Endothelial cell (in vitro differentiated cells): ENCODE data around the gene FAM53C. TPM values are rescaled to one million over a fixed set of nuclear protein-coding genes. Genes with fewer than 3 reads are reported as not detected.

Experiments used
- DNase-seq: peaks from one replicate; pipeline ENCODE4 v3.0.0; 2021; ENCODE audit warnings: low spot score
- H3K27ac Mint-ChIP-seq: one replicate; pipeline ENCODE4 v1.8.0; 2021; ENCODE audit warnings: mixed read lengths, inconsistent platforms; ENCODE audit not compliant: unreplicated experiment
- H3K27me3 Mint-ChIP-seq: one replicate; pipeline ENCODE4 v1.8.0; 2021; ENCODE audit warnings: mild to moderate bottlenecking, moderate library complexity, mixed read lengths, inconsistent platforms; ENCODE audit not compliant: unreplicated experiment
- H3K36me3 Mint-ChIP-seq: one replicate; pipeline ENCODE4 v1.8.0; 2021; ENCODE audit warnings: mild to moderate bottlenecking, low read depth, mixed read lengths, inconsistent platforms; ENCODE audit not compliant: unreplicated experiment
- H3K4me1 Mint-ChIP-seq: one replicate; pipeline ENCODE4 v1.8.0; 2021; ENCODE audit warnings: mild to moderate bottlenecking, mixed read lengths, inconsistent platforms; ENCODE audit not compliant: unreplicated experiment
- H3K4me3 Mint-ChIP-seq: one replicate; pipeline ENCODE4 v1.8.0; 2021; ENCODE audit warnings: mild to moderate bottlenecking, mixed read lengths, inconsistent platforms; ENCODE audit not compliant: unreplicated experiment
- H3K9me3 Mint-ChIP-seq: one replicate; pipeline ENCODE4 v1.8.0; 2021; ENCODE audit warnings: mixed read lengths, inconsistent platforms; ENCODE audit not compliant: unreplicated experiment
- long read RNA-seq: library from polyadenylated mRNA; unstranded; transcript quantifications from one replicate; pipeline ENCODE4 v2.0.0, GENCODE V29; 2020; ENCODE audit not compliant: unreplicated experiment
- total RNA-seq: library from RNA; stranded (reverse); fragmentation: NEBNext Ultra II Directional; extraction: Animal tissue kit (Norgen Biotek cat#: 25700); gene quantifications from one replicate; pipeline ENCODE4 v1.2.1, GENCODE V29; 2021; ENCODE audit not compliant: unreplicated experiment
- TF ChIP-seq, protein P1 (sequence below): fragments of 200-600 bp; sonication (generic); IDR thresholded peaks from one replicate; pipeline ENCODE4 v1.5.0; 2021; ENCODE audit warnings: antibody characterized with exemption; ENCODE audit not compliant: unreplicated experiment

Gene FAM53C
- 49.5 TPM for total RNA-seq
- long read RNA-seq, full-length matches to known transcripts, result 4 of 10 reads
- long read RNA-seq, partial matches to known transcripts, result 1 of 10 reads
- long read RNA-seq, other reads (novel, unspliced or antisense), result 5 of 10 reads

DNA sequence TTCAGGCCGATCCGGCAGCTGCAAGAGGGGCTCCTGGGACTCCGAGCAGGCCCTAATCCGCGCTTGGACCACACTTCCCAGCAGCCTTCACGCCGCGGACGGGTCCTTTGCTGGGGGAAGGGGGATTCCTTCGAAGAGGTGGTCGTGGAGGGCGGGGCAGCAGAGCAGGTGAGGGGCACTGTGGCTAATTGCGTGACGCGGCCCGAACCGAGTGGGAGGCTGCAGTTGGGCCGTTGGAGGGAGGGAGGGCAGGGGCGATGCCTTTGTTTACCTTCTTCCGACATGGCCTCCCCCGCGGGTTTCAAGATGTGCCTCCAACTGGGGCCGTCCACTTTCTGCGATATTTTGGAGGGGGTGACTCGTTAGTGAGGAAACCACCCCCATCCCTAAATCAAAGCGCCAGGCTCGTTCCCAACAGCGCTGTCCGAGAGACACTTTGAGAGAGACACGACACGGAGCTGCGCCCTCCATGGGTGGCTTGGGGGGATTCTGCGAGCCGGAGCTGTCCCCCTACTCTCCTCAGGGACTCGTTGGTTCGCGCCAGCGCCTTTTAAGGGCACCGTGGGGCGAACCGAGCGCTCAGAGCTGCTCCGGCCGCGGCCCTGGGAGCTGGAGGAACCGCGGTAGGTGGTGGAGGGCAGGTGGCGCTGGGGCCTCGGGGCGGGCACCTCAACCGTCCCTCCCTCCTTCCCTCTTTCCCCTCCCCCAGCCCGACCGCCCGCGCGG, at the start of gene FAM53C:
TSS of gene FAM53C (plus strand) at position 582 of the 726 bp plus-strand sequence. CDS start 3,070 bp downstream, outside the sequence.
- H3K4me3 Mint-ChIP-seq, result peak within 1 kb of the TSS; percentile 98
- TF ChIP-seq, protein P1, sequence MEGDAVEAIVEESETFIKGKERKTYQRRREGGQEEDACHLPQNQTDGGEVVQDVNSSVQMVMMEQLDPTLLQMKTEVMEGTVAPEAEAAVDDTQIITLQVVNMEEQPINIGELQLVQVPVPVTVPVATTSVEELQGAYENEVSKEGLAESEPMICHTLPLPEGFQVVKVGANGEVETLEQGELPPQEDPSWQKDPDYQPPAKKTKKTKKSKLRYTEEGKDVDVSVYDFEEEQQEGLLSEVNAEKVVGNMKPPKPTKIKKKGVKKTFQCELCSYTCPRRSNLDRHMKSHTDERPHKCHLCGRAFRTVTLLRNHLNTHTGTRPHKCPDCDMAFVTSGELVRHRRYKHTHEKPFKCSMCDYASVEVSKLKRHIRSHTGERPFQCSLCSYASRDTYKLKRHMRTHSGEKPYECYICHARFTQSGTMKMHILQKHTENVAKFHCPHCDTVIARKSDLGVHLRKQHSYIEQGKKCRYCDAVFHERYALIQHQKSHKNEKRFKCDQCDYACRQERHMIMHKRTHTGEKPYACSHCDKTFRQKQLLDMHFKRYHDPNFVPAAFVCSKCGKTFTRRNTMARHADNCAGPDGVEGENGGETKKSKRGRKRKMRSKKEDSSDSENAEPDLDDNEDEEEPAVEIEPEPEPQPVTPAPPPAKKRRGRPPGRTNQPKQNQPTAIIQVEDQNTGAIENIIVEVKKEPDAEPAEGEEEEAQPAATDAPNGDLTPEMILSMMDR, result no peak
- H3K27ac Mint-ChIP-seq, result peak within 1 kb of the TSS; percentile 100
- peak; percentile 96 for DNase-seq
- no peaks in the 10 kb centered on the region for H3K9me3 Mint-ChIP-seq
- peaks cover 31% of the 10 kb centered on the region for H3K4me1 Mint-ChIP-seq
- H3K27me3 Mint-ChIP-seq, result peaks cover 17% of the 10 kb centered on the region
- peaks cover 14% of the 10 kb centered on the region for H3K36me3 Mint-ChIP-seq

DNA sequence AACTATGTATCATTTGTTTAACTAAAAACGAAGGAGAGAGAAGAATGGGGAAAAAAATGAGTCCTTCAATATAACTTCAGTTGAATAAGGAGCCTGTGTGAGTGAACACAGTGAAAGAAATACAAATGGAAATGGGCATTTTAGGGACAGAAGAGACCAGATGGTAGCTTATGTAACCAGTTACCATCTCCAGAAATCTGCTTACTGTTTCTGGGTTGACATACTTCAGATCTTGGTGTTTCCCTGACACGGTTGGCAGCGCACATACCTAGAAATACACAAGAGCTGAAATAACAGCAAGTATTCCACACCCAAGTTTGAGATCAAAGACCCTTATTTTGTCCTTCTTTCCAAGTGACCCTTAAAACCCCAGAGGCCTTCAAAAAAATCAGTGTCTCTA, 48.8 kb upstream of the FAM53C start:
- Mint-ChIP-seq H3K27ac (no peak overlapping the region), H3K4me3 (no peak overlapping the region), H3K4me1 (peaks cover 3% of the 10 kb centered on the region), H3K9me3 (no peaks in the 10 kb centered on the region), H3K36me3 (no peaks in the 10 kb centered on the region), H3K27me3 (no peaks in the 10 kb centered on the region)
- TF ChIP-seq, protein P1, result no peak
- DNase-seq, result no peak

DNA sequence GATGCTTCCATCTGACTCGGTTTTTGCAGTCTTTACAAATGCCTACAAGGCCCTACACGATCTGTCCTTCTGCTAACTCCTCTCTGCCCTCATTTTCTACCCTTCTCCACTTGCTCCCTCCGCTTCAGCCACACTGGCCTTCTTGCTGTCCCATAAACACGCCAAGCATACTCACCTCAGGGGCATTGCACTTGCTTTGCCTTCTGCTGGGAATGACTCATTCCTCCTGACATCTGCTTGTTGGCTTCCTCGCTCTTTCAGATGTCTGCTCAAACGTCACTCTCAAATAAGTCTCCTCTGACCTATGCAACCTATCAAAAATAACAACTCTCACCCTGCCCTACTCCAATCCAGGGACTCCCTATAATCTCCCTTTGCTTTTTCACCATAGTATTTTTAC, 34.7 kb upstream of the FAM53C start:
- no peak for DNase-seq
- Mint-ChIP-seq H3K27ac (no peak overlapping the region), H3K9me3 (no peaks in the 10 kb centered on the region), H3K4me3 (no peak overlapping the region), H3K36me3 (peaks cover 3% of the 10 kb centered on the region), H3K27me3 (no peaks in the 10 kb centered on the region), H3K4me1 (no peaks in the 10 kb centered on the region)
- TF ChIP-seq, protein P1, result no peak

DNA sequence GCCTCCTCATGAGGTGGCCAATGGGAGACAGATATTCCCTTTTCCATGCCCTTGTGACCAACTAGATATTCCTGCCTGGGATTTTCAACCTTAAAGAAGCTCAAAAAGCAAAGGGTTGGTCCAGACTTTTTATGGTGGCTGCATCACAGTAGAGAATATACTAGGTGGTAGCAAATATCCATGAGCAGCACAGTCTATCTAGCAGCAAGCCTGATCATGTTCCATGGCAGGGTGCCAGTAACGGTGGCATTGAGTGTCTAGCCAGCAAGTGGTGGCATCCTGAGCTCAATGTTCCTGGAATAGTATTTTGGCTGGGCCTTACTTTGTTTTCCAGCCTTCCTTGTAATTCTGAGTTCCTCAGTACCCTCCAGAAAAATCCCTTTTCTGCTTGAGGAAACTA, 32.3 kb upstream of the FAM53C start:
- Mint-ChIP-seq H3K36me3 (peaks cover 3% of the 10 kb centered on the region), H3K27ac (no peak overlapping the region), H3K27me3 (no peaks in the 10 kb centered on the region), H3K9me3 (no peaks in the 10 kb centered on the region), H3K4me1 (no peaks in the 10 kb centered on the region), H3K4me3 (no peak overlapping the region)
- no peak for DNase-seq
- TF ChIP-seq, protein P1, result no peak

DNA sequence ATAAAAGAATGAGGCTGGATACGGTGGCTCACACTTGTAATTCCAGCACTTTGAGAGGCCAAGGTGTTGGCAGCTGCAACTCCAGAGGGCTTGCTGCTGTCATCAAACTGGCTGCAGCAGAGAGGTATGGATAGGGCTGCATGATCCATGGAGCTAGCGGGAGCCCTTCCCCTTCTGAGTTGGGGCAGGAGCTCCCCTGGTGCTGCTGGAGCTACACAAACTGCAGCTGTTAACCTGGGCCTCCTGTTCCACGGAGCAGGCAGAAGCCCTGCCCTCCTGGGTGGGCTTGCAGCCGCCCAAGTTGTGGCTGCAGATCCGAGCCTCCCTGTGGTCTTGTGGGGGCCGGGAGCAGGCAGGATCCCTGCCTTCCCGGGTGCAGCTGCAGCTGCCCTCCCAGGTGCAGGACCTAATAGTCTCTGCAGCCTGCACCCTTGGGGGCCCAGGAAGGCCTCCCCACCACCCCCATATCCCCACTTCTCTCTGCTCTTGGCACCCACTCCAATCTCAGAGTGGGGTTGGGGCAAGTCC, 22.3 kb upstream of the FAM53C start:
- Mint-ChIP-seq H3K4me1 (no peaks in the 10 kb centered on the region), H3K27ac (no peak overlapping the region), H3K36me3 (no peaks in the 10 kb centered on the region), H3K27me3 (peaks cover 2% of the 10 kb centered on the region), H3K4me3 (no peak overlapping the region), H3K9me3 (no peaks in the 10 kb centered on the region)
- TF ChIP-seq, protein P1, result no peak
- no peak for DNase-seq
